ENCODE measurements around the gene PANK2.
"Not testable (repeated sequence)": the region's sequence is repeated elsewhere in the genome, so short reads cannot be mapped to it uniquely, and the experiment has no call there.

PANK2 gene

GRCh38 chr20:3901028-3901705 lies 12.0 kb downstream of the PANK2 start:
- no peak for DNase-seq (ENCODE audit: low read depth, low spot score)

GRCh38 chr20:3901706-3902440 lies 12.7 kb downstream of the PANK2 start:
- DNase-seq (ENCODE audit: low read depth, low spot score): no peak

DNA sequence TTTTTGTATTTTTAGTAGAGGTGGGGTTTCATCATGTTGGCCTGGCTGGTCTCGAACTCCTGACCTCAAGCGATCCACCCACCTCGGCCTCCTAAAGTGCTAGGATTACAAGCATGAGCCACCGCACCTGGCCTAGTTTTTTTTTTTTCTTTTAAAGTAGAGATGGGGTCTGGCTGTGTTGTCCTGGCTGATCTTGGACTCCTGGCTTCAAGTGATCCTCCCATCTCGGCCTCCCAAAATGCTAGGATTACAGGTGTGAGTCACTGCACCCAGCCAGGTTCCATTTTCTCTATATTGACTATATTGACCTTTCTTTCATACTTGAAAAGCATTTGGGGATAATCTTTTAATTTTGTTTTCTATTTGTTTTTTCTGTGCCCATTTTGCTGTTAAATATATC lies 13.3 kb downstream of the PANK2 start:
- no peak for DNase-seq (ENCODE audit: low read depth, low spot score)

- DNase-seq (ENCODE audit: low read depth, low spot score): no peak
Observed at GRCh38 chr20:3904224-3904623, 15.0 kb downstream of the PANK2 start.

- DNase-seq (ENCODE audit: low read depth, low spot score): no peak
Observed at GRCh38 chr20:3904857-3905256, 15.7 kb downstream of the PANK2 start.

DNA sequence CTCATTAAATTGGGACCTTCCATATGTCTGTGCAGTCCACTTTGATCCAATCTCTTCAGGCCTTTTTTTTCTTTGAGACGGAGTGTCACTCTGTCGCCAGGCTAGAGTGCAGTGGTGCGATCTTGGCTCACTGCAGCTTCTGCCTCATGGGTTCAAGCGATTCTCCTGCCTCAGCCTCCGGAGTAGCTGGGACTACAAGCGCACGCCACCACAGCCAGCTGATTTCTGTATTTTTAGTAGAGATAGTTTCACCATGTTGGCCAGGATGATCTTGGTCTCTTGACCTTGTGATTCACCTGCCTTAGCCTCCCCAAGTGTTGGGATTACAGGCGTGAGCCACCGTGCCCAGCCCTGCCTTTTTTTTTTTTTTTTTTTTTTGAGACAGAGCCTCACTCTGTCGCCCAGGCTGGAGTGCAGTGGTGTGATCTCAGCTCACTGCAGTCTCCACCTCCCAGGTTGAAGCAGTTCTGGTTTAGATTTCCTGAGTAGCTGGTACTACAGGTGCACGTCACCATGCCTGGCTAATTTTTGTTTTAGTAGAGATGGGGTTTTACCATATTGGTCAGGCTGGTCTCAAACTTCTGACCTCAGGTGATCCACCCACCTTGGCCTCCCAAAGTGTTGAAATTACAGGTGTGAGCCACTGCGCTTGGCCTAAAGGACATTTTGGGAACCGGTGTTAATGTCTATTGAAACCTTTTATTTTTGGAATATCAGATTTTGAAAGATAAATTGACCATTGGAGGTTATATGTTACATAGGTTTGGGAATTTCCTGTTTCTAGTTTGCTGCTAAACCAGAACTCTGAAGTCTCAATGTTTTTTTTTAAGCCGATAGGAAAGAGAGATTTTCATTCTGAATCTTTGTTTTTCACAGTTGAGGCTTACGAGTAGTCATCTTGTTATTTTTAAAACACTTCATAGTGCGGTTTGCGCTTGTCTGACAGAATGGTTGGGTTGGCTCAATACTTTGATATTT lies 17.8 kb downstream of the PANK2 start:
- not testable (repeated sequence) for DNase-seq (ENCODE audit: low read depth, low spot score)

DNA sequence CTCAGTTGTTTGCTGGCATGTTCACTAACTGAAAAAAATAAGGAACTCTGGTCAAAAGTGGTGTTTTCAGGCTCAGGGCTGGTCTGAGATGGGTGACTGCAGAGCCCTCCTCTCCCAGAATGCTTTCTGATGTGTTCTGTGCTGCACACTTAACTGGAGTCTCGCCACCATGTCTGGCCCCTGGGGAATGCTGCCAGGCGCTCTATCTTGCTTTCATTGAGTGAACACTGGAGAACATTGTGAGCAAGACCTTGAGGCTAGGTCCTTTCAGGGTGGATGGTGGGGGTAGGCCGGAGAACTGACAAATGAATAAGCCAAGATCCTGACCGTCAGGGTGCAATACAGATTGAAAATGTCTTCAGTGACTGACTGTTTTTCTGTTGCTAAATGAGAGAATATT lies 19.5 kb downstream of the PANK2 start:
- DNase-seq (ENCODE audit: low read depth, low spot score): no peak

- DNase-seq (ENCODE audit: low read depth, low spot score): no peak
Observed at GRCh38 chr20:3909952-3910366, 20.8 kb downstream of the PANK2 start.

DNA sequence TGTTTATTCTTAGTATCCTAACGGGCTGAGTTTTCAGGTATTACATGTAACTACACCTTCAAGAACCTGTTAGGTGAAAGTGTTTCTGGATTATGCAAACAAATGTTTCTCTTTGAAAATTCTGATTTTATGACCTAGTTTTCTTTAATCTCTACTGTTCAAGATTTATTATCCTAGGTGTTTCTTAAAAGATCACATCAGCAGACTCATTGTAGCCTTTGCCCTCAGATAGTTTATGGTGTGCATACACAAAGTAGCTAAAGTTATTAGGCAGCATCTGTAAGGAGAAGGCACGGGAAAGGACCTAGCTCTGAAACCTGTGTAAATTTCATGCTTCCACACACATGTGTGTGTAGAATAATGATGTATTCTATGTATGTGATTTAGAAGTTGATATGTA lies 21.7 kb downstream of the PANK2 start:
- DNase-seq (ENCODE audit: low read depth, low spot score): no peak

- DNase-seq (ENCODE audit: low read depth, low spot score): no peak
Observed at GRCh38 chr20:3911956-3912355, 22.8 kb downstream of the PANK2 start.

- DNase-seq (ENCODE audit: low read depth, low spot score): no peak
Observed at GRCh38 chr20:3914446-3914845, 25.3 kb downstream of the PANK2 start.

DNA sequence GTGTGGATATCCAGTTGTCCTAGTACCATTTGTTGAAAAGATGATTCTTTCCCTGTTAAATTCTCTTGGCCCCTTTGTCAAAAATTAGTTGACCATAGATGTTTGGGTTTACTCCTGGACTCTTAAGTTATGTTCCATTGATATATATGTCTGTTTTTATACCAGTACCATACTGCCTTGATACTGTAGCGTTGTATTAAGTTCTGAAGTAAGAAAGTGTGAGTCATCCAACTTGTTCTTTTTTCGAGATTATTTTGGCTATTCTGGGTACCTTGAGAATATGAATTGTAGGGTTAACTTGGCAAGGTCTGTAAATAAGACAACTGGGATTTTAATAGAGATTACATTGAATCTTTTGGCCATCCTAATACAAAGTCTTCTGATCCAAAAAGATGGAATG lies 26.5 kb downstream of the PANK2 start:
- DNase-seq (ENCODE audit: low read depth, low spot score): no peak

GRCh38 chr20:3916364-3916763 lies 27.2 kb downstream of the PANK2 start:
- no peak for DNase-seq (ENCODE audit: low read depth, low spot score)

DNA sequence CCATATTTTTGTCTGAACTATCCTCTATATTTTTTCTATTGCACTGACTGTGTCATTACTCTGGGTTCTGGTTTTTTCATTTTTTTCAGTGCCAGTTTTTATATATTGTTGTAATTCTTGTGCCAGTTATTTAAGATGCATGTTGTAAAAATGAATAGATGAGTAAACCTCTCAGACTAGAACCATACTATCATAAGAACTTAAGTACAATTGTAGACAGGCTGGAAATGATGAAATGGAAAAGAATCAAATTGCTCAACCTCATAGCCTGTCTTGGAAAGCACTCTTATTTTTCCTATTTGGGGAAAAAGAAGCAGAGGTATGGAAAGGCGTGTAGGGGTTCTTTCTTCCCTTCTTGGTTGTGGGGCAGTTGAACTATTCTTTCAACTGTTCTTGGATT lies 30.2 kb downstream of the PANK2 start:
- DNase-seq (ENCODE audit: low read depth, low spot score): no peak

GRCh38 chr20:3922223-3922982 lies 33.2 kb downstream of the PANK2 start:
- DNase-seq (ENCODE audit: low read depth, low spot score): no peak

DNA sequence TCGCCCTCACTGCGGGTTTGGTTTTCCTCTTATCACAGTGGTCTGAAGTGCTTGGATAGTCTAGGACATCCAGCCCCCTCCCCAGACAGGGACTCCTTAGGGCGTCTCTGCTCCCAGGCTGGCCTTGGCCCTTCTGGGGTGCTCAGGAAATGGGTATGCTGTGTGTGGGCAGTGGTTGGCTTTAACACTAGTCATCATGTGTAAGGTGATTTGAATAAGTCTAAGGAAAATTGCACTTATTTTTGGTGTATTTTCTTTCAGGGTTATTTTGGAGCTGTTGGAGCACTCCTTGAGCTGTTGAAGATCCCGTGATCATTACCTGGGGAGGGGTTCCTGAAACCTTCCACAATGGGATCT lies 33.8 kb downstream of the PANK2 start:
- DNase-seq (ENCODE audit: low read depth, low spot score): no peak

DNA sequence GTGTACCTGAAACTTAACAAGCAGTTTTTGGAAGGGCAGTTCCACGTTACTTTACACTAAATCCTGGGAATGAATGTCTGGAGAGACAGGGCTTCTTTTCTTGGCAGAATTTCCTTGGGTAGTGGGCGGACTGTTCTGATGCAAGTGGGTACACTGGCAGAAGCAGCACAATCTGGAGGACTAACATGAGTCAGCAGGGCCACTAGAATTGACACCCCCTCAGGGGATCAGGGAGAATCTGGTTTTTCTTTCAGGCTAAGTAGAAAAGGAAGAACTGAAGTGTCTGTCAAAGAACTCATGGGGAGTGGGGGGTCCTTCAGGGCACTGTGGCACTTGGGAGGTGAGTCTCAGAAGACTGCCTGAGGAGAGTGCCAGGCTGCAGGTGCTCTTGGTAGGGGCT lies 34.6 kb downstream of the PANK2 start:
- no peak for DNase-seq (ENCODE audit: low read depth, low spot score)

DNA sequence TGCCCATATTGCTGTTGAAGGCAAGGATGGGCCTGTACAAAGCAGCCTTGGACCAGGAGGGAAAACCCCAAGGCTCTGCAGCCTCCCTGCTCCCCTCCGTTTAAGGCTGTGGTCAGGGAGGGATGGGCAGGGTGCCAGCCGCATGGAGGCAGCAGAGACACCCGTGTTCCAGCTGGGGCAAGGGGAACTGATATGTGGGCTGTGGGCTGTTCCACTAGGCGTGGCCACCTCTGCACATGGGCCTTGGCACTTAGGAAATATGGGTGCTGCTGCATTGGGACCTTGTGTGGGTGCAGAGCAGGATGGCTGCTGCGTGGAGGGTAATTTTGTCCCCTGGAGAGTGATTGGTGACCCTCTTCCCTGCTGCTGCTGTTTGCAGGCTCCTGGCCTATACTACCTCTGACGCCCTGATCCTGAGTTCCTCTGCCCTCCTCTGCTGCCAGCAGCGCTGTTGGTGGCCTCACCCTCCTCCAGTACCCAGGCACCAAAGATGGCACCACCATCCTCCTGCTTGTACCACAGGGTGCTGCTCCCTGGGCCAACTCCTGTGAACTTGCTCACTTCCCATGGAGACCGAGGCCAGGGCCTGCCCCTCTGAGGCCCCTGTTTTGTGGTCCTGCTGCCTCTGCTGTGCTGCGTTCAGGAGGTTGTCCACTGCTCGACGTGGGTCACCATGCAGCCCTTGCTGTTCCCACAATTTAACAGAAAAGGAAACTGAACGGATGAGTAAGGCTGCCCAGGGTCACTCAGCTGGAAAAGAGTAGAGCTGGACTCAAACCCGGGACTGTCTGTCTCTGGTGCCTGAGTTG lies 35.3 kb downstream of the PANK2 start:
- no peak for DNase-seq (ENCODE audit: low read depth, low spot score)

DNA sequence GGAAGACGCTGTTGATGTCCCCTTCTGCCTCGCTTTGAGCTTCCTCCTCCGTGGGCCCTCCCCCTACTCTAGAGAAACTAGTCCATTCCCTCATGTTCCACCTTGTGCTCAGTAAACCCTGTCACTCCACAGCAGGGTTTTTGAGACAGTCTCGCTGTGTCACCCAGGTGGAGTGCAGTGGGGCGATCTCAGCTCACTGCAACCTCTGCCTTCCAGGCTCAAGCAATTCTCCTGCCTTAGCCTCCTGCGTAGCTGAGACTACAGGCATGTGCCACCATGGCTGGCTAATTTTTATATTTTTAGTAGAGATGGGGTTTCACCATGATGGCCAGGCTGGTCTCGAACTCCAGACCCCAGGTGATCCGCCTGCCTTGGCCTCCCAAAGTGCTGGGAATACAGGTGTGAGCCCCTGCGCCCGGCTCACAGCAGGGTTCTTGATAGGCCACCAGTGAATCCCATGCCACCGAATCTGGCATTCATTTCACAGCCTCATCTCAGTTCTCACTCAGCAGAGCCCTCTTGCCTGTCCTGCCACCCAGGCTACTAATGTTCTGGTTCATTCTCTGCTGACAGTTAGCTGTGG lies 36.0 kb downstream of the PANK2 start:
- DNase-seq (ENCODE audit: low read depth, low spot score): no peak

DNA sequence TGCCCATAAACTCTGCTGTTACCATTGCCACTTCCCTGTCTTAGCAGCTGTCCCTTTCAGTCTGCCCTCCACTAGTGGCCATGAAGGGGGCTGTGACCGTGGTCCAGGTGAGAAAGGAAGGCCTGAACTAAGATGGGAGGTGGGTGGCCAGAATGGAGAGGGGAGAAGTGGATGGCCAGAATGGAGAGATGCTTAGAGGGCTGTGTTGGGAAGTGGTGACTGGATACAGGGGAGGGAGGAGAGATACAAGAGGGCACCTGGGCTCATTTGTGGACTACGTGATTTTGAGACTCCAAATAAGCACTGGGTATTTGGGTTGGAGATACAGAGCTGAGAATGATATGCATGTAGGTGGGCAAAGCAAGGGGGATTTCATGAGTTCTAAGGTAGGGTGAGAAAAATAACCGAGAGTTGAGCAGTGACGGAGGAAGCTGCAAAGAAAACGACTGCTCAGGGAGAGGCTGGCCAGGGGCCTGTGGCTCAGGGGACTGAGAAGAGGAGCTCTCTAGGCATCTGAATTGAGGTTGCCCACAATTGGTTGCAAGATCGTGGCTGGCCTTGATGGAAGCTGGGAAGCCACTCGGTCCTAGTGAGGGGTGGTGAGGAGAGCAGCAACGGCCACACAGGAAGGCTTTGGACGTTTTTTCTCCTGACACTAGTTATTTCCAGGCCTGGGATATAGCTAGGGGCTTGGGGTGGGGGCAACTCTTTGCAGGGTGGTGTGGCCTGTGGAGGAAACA lies 36.9 kb downstream of the PANK2 start:
- DNase-seq (ENCODE audit: low read depth, low spot score): no peak
